RWPE2 (cell line): Measurements from ENCODE around the gene SIGLEC7.

Experiments
- ATAC-seq: fragments of 200-7000 bp; cut with Tn5 transposase; 3 replicates; pipeline ENCODE4 v1.9.1; 2021; ENCODE audit warnings: low read depth
- DNase-seq: peaks from one replicate; pipeline ENCODE4 v3.0.0-alpha.2; 2020; ENCODE audit warnings: low spot score
- H3K27ac ChIP-seq: fragments of 450-650 bp; 2 replicates; pipeline ENCODE4 v1.5.1; 2017; ENCODE audit warnings: mild to moderate bottlenecking; ENCODE audit not compliant: poor library complexity, severe bottlenecking
- H3K27me3 ChIP-seq: fragments of 250-450 bp; sonication (Bioruptor Pico); 2 replicates; pipeline ENCODE4 v1.5.1; 2021; ENCODE audit warnings: mild to moderate bottlenecking, moderate library complexity; ENCODE audit not compliant: insufficient read depth, poor library complexity, severe bottlenecking
- H3K36me3 ChIP-seq: fragments of 250-450 bp; sonication (Bioruptor Pico); 2 replicates; pipeline ENCODE4 v1.5.1; 2020; ENCODE audit warnings: low read depth, mild to moderate bottlenecking, moderate library complexity
- H3K4me1 ChIP-seq: fragments of 250-450 bp; sonication (Bioruptor Pico); 2 replicates; pipeline ENCODE4 v1.5.1; 2021; ENCODE audit warnings: mild to moderate bottlenecking, moderate library complexity; ENCODE audit not compliant: insufficient read depth, poor library complexity, severe bottlenecking
- H3K4me3 ChIP-seq: fragments of 250-450 bp; sonication (Bioruptor Pico); 2 replicates; pipeline ENCODE4 v1.5.1; 2021; ENCODE audit warnings: mild to moderate bottlenecking, moderate library complexity; ENCODE audit not compliant: severe bottlenecking
- H3K9me3 ChIP-seq: fragments of 250-450 bp; sonication (Bioruptor Pico); 2 replicates; pipeline ENCODE4 v1.5.1; 2021; ENCODE audit warnings: mild to moderate bottlenecking, moderate library complexity; ENCODE audit not compliant: severe bottlenecking
- CTCF ChIP-seq: fragments of 450-650 bp; IDR thresholded peaks from one replicate; pipeline ENCODE4 v1.5.1; 2017; ENCODE audit warnings: mild to moderate bottlenecking, moderate library complexity; ENCODE audit not compliant: poor library complexity, severe bottlenecking

Gene SIGLEC7

GRCh38 chr19:51124729-51125128, 17.4 kb upstream of the SIGLEC7 start, which contains the start of gene SIGLEC9:
TSS of gene SIGLEC9 (plus strand) at chr19:51124906. CDS start at chr19:51124975, 69 bp downstream.
- Histone ChIP-seq H3K9me3 (no peaks in the 10 kb centered on the region), H3K27me3 (no peaks in the 10 kb centered on the region), H3K27ac (no peak within 1 kb of the TSS), H3K36me3 (no peaks in the 10 kb centered on the region), H3K4me1 (no peaks in the 10 kb centered on the region), H3K4me3 (no peak within 1 kb of the TSS)
- no peak for ATAC-seq
- no peak for DNase-seq
- no peak for TF ChIP-seq CTCF

- Histone ChIP-seq H3K27ac (no peak overlapping the region), H3K4me3 (no peak overlapping the region), H3K27me3 (no peaks in the 10 kb centered on the region), H3K4me1 (no peaks in the 10 kb centered on the region), H3K9me3 (no peaks in the 10 kb centered on the region), H3K36me3 (no peaks in the 10 kb centered on the region)
- no peak for TF ChIP-seq CTCF
- DNase-seq (no peak), ATAC-seq (no peak)
Measured at GRCh38 chr19:51125421-51126075, 16.6 kb upstream of the SIGLEC7 start.

- H3K27me3 ChIP-seq: no peaks in the 10 kb centered on the region
- no peak overlapping the region for H3K4me3 ChIP-seq
- H3K27ac ChIP-seq: no peak overlapping the region
- no peaks in the 10 kb centered on the region for H3K36me3 ChIP-seq
- DNase-seq (no peak), ATAC-seq (no peak)
- no peaks in the 10 kb centered on the region for H3K4me1 ChIP-seq
- no peak for TF ChIP-seq CTCF
- no peaks in the 10 kb centered on the region for H3K9me3 ChIP-seq
Measured at GRCh38 chr19:51127032-51127431, 15.1 kb upstream of the SIGLEC7 start.

- Histone ChIP-seq H3K27ac (no peak overlapping the region), H3K27me3 (no peaks in the 10 kb centered on the region), H3K4me1 (no peaks in the 10 kb centered on the region), H3K4me3 (no peak overlapping the region), H3K9me3 (no peaks in the 10 kb centered on the region), H3K36me3 (no peaks in the 10 kb centered on the region)
- DNase-seq (no peak), ATAC-seq (no peak)
- TF ChIP-seq CTCF: no peak
Measured at GRCh38 chr19:51127755-51128154, 14.3 kb upstream of the SIGLEC7 start.

- H3K4me1 ChIP-seq: no peaks in the 10 kb centered on the region
Measured at GRCh38 chr19:51128227-51128626, 13.9 kb upstream of the SIGLEC7 start.

More at GRCh38 chr19:51128227-51128626, 13.9 kb upstream of the SIGLEC7 start:
- H3K9me3 ChIP-seq: no peaks in the 10 kb centered on the region
- H3K36me3 ChIP-seq: no peaks in the 10 kb centered on the region
- no peak for ATAC-seq
- H3K27me3 ChIP-seq: no peaks in the 10 kb centered on the region
- no peak overlapping the region for H3K4me3 ChIP-seq
- no peak overlapping the region for H3K27ac ChIP-seq
- DNase-seq: no peak
- no peak for TF ChIP-seq CTCF
